GM19324 (cell line): ENCODE results near the gene USP10.

Source experiments
- ATAC-seq: cut with Tn5 transposase; IDR thresholded peaks from one replicate; pipeline ENCODE4 v1.9.1; 2021; ENCODE audit warnings: mild to moderate bottlenecking, moderate library complexity; ENCODE audit not compliant: unreplicated experiment, low FRiP score

Gene USP10

DNA sequence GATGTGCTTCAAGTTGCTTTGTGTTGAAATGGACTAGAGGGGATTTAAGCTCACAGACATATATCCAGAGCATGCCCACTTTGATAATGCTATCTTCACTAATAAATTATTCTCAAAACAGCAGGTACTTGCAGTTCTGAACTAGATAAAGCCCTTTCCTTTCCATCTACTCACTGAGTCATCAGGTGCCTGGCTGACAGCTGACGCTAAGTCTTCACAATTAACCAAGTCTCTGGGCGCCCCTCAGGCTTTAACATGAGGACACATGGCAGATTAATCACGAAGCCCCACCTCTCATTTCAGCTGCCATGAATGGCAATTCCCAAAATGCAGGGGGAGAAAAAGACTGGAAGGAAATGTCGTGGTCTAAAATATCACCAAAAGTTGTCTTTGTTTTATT is 90.5 kb downstream of the USP10 start:
- ATAC-seq: no peak

DNA sequence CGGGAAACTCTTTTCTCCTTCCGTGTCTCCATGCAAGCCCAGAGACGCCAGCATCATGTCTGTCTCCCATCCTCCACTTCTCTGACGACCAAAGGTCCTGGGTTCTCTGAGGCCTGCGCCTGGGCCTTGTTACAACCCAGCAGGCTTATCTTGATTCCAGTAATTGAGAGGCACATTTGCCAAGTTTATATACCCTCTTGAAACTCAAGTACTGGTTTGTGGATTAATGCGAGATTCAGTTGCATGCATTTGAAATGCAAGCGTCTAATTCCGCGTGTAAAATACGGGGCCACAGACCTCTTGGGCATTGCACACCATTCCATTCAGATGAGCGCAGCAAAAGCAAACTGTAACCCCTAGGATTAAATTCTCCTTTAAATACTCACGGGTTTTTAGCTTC is 91.3 kb downstream of the USP10 start:
- no peak for ATAC-seq

DNA sequence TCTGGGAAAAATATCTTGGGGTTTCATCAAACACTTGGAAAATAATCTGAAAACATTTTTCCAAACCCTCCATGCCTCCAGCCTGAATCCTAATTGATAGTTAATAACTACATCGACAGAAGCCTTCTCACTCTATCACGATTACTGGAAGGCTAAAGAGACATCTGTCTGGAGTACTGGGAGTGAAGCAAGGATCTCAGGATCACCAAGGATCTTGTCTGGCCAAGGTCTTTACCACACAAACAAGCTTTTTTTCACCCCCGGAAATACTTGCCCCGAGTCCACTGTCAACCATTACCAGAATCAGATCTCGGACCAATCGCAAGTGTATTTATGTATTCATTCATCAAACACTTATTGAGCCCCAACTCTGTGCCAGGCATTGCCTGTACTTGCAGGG is 91.7 kb downstream of the USP10 start:
- ATAC-seq: no peak

DNA sequence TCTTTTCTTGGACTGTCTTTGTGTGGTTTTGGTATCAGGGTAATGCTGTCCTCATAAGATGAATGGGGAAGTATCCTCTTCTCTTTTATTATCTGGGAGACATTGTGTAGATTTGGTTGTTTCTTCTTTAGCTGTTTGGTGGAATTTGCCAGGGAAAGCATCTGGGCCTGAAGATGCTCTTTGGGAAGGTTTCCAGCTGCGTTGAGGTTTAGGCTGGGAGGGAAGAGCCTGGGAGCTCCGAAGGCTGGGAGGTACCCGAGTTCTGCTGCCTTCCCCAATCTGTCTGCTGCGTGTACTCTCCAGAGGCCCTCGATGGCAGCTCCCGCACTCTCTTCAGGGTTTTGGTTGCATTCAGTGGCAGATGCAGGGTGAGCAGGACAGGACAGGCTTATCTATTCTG is 94.4 kb downstream of the USP10 start:
- no peak for ATAC-seq

DNA sequence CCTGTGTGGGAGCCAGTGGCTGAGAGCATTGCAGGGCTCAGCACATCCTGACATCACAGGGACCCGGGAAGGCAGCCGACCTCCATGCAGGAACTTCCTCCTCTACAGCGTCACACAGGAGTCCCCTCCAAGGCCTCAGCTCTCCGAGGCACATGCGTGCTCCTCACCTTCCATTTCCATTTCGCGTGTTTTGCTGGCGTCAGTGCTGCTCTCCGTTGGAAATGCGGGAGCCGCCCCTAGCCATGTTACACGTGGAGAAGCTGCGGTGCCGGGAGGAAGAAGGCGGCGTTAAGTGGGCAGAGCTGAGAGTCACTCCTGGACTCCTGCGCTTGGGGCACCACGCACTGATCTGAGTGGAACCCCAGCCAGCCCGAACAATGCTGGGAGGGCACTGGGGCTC is 94.8 kb downstream of the USP10 start:
- no peak for ATAC-seq

DNA sequence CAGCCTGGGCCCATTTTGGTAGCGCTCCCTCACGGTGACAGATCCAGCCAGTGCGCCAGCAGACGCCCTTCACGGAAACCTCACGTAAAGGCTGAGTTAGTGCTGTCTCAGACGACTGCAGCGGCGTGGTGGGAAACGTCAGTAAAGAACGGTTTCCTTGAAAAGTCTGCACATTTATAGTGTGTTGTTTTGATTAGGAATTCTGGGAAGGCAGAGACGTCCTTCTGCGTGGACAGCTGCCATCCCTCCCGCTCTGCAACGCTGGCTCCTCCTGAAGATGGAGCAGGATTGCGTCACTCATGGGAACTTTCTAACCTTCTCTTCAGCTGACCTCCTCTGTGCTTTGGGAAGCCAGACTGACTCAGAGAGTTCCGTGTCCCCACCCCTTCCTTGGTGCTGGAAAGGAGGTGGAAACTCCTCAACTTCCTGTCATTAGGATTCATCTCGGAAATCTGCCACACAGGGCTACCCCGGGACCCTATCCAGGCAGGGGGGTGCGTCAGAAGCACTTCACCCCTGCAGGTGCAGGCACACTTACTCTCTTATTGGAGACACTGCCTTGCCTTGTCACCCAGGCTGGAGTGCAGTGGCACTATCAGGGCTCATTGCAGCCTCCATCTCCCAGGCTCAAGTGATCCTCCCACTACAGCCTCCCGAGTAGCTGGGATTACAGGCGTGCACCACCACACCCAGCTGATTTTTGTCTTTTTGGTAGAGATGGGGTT is 95.7 kb downstream of the USP10 start:
- ATAC-seq: no peak

DNA sequence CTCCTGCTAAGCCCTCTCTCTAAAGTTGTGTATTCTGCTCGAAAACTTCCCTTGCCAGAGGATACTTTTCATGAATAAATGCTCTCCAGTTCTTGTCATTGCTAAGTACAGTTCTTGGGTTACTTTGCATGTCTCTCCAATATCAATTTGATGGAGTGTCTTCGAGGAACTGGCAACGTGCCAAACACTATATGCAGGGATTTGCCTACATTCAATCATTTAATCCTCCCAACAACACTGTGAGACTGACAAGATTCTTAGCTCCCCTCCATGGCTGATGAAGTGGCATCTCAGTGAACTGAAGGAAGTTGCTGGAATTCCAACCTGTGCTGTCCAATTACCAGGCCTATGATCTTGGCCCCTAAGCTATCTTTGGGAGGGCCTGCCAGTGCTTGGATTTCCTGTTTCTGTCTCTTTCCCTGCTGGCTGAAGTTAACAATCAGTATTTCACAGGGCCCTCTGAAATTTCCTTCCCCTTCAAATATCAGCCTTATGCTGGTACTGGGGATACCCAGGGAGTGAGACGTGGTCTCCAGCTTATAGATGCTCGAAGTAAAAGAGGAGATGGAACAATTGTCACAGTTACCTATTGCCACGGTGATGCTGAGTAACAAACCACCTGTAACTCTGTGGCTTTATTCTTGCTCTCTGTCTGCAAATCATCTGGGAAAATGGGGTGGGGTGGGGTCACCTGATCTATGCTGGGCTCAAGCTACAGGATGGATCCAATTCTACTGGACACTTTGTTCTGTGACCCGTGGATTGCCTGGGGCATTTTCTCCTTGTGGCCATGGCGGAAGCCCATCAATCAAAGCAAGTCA is 100.6 kb downstream of the USP10 start:
- no peak for ATAC-seq

DNA sequence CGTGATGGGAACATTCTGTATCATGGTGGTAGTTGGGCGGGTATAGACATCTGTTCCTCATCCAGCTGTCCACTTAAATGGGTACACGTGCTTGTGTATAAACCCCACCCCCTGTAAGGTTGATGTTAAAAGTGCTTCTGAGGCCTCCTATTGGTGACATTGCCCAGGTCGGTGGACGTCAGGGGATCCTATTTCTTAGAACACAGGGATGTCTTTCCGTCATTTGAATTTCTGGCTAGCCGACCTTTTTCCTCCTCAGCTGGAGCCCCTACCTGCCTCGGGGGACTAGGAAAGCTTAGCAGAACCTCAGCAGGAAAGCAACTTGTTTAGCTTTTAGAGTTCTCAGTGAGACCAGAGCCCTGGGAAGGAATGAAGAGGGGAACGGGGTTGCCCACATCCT is 103.3 kb downstream of the USP10 start:
- no peak for ATAC-seq

DNA sequence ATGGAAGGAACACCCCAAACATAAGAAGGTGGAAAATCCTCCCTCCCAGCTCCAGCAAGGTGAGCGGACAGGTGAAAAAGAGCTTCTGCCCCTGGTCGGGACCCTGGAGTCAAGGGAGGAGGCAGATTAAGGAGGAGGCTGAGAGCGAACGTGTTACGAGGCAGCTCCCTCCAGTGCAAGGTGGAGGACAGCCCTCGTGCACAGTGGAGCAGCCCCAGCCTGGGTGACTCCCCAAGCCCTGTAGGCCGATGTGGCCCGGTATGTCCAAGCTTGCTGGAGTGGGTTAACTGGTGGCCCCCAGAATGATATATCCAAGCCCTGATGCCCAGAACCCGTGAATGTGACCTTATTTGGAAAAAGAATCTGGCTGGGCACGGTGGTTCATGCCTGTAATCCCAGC is 104.5 kb downstream of the USP10 start:
- no peak for ATAC-seq

DNA sequence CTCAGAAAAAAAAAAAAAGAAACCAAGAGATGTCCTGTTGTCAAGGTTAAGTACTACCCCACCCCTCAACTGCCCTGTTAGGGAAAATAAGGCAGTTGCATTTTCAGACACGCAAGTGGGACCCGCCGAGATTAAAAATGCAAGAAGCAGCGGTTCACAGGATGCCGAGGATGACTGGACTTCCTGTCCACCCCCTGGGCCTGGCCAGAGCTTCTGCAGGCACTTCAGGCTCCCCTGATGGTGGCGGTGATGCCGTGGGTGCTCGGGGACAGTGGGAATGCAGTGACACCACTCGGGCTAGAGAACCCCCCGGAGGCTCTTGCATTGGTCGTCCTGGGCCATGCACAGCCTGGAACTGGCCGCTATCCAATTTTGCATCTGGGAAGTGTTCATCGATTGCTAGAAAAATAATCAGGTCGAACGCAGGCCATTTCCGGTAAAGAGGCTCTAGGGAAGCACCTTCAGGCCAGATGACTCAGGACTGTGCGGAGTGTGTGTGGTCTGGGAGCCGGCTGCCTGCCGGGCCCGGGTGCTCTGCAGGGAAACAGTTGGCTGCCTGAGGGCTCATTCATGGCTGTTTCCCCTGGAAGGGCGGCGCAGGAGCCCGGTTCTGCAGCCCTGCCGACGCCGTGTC is 106.6 kb downstream of the USP10 start:
- no peak for ATAC-seq

DNA sequence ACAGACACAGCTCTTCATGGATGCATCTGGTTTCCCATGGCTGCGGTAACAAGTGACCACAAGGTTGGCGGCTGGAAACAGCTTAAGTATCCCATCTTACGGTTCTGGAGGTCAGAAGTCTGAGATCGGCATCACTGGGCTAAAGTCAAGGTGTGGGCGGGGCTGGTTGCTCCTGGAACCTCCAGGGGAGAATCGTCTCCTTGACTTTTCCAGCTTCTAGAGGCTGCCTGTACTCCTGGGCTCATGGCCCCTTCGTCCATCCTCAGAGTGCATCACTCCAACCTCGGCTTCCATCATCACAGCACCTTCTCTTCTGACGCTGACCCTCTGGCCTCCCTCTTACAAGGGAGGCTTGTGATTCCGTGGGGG is 107.1 kb downstream of the USP10 start:
- no peak for ATAC-seq

DNA sequence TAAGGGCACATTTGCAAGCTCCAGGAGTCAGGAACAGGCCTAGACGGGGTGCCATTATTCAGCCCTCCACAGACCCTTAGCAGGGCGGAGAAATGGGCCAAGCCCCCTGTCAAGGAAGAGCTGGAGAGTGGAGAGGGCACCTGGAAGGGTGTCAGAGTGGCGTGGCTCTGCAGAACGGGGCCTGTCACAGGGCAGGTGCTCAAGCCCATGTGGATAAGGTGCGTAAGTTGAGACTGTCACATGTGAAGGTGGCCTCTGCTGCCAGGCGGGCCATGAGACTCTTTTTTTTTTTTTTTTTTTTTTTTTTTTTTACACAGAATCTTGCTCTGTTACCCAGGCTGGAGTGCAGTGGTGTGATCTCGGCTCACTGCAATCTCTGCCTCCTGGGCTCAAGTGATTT is 108.0 kb downstream of the USP10 start:
- ATAC-seq: no peak

DNA sequence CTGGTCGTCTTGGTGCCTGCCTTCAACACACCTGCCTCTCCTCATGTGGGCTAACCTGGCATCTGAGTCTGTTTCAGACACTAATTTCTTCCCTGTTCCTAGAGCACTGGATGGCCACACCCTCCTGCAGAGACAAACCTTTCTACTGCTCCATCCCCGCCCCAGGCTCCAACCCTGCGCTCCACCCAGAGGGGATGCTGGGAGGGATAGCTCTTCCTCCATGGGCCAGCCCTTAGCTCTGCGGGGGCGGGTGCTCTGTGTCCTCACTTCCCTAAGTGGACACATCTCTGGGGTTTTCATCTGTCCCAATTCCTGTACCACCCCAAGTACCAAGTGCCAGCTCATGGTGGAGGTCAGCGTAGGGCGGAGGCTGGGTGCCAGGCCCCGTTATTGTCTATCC is 109.0 kb downstream of the USP10 start:
- no peak for ATAC-seq

DNA sequence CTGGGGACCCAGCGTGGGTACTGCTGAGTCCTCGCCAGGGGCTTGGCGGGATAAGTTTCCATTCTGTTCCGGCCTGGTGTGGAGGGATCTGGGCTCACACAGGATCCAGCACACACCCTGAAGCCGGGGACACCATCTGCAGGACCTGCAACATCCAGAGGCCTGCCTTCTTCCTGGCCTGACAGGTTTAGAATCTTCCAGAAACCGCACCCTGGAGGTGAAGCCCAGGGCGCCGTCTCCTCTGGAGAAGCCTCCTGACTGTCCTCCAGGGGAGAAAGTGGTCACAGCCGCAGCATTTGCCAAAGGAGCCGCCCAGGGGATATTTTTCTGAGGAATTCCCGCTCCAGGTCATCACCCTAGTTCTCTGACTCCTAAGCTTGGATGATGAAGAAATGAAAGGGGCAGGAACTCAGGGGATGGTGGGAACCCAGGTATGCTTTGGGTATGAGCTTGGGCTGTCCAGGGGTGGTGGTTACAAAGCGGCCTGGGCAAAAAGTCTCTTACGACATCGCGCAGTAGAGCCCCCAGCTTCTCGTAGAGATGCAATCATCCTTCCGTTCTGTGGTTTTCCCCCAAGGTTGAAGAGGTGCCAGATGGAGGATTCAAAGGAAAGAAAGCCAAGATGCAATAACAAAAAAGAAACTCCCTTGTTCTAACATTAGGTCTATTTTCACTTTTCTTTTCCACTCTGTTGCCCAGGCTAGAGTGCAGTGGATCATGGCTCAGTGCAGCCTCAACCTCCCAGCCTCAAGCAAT is 110.9 kb downstream of the USP10 start:
- no peak for ATAC-seq

DNA sequence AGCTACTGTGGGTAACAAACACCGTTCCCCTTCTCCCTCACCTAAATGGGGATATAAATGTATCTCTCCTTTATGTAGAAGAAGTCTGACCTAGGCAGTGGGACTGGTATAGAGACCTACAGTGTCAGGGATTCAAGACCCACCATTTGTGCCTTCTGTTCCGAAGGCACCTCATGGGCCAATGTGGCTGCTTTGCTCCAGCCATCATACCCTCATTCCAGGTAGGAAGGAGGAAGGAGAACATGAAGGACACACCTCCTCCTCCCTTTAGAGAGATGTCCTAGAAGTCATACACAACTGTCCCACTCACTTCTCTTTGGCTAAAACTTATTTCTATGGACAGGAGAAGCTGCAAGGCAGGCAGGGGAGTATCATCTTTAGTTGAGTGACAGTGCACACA is 111.7 kb downstream of the USP10 start:
- no peak for ATAC-seq

DNA sequence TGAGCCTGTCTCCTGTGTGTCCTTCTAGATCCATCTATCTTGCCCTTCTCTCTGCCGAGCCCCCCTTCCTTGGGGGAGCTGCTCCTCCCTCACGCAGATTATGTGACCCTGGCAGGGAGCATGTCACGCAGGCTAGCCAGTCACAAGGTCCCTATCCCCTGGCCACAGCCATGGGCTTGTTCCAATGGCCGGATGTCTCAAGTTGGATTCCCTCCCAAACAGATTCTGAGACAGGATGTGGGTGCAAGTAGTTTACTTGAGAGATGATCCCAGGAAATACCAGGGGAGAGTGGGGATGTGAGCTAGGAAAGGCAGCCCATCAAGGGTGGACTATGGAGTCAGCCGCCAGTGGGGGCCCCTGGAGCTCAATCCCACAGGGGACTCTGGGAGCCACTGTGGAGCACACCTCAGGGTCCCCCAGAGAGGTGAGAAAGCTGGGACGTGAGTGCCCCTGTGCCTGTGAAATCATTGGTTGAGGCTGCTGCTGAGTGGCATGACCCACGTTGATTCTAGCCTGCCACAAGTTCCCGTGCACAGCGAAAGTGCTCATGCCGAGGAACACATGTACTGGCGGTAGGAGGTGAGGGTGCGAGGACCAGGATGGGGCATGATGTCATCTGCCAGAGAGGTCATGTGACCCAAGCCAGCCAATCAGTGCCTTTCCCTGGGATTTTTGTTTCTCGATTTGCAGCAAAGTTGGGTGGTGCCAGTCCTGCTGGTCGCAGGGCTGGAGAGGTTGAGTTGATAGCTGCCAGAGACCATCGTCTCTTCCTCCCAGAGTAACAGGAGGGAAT is 113.5 kb downstream of the USP10 start:
- ATAC-seq: no peak

DNA sequence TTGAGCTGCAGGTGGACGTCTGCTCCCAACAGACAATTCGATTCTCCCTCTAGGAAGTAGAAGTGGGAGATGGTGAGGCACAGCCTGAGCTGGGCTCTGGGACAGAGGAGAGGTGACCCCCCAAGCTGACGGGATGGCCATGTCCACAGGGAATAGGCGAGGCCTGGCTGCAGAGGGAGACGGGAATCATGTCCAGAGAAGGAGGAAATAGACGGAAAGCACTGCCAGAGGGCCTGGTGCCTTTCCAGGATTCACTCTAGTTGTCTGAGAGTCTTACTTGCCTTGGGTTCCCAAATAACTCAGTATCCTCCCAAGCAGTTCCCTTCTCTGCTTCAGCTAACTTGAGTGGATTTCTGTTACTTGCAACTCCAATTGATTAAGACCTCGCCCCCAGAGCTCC is 115.7 kb downstream of the USP10 start:
- ATAC-seq: no peak

DNA sequence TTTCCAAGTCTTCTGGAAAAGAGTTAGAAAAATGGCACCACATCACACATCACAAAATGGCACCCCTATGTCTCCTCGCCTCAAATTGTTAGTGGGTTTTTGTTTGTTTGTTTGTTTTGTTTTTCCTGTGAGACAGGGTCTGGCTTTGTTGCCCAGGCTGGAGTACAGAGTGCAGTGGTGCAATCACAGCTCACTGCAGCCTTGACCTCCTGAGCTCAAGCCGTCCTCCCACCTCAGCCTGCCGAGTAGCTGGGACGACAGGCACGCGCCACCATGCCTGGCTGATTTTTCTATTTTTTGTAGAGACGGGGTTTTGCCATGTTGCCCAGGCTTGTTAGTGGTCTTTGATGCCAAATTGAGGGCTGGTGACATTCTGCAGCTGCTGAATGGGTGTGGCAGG is 116.2 kb downstream of the USP10 start:
- ATAC-seq: no peak

DNA sequence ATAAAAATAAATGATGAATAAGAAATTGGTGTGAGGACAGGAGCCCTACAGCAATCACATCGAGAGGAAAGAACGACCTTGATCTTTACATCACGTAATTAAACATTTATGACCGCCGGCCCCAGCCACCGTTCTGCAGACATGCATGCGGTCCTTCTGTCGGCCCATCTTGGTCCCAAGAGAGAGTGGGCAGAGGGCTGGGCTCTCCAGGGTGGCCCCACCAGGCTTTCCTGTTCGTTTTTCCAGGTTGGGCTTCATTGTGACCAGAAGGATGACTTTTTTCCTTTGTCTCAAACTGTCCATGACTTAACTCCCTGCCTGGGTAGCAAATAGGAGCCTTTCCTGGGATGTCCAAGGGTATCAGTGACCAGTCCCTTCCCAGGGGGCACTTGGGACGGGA is 116.7 kb downstream of the USP10 start:
- ATAC-seq: no peak

DNA sequence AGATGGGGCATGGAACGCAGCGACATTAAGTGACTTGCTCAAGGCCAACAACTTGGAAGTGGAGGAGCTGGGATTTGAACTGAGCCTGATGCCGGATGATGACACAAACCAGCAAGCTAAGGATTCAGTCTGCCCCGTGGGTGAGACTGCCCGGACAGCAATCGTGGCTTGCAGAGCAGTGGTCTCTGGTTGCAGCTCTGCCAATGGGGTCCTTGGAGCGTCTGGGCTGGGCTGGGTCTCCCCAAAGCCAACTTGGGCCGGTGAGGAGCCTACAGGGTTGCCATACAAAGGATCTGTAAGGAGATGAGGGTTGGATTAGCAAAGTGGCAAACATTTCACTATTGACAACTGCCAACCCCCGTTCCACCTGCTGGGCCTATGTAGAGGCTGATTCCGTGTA is 117.4 kb downstream of the USP10 start:
- no peak for ATAC-seq
